ENCODE measurements around the gene BPIFB4.

DNA sequence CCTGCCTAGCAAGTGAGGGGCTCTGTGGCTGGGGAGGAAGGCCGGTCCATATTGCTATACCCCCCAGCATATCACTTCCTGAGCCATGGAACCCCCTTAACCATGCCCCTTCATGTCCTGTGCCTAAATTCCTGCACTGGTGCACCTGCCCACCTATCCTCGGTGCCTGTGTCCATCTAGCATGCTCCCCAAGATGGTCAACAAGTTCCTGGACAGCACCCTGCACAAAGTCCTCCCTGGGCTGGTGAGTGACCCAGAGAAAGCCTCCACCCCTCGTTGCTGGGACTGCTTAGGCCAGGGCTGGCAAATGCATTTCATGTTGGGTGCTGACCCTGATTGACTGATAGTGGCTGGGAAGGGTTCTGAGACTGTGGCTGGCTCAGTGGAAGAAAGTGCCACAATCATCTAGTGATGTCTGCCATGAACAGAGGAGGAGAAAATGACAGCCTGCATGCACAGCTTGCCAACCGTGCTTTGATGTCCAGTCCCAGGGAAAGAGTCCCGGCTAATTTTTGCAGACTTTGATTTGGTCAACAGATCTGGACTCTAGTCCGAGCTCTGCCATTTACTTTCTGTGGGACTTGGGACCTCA is 44.4 kb upstream of the BPIFB4 start:
- TF ChIP-seq POLR2A (IDR thresholded peaks at IDR 0.05), result no peak
- TF ChIP-seq, protein P1, sequence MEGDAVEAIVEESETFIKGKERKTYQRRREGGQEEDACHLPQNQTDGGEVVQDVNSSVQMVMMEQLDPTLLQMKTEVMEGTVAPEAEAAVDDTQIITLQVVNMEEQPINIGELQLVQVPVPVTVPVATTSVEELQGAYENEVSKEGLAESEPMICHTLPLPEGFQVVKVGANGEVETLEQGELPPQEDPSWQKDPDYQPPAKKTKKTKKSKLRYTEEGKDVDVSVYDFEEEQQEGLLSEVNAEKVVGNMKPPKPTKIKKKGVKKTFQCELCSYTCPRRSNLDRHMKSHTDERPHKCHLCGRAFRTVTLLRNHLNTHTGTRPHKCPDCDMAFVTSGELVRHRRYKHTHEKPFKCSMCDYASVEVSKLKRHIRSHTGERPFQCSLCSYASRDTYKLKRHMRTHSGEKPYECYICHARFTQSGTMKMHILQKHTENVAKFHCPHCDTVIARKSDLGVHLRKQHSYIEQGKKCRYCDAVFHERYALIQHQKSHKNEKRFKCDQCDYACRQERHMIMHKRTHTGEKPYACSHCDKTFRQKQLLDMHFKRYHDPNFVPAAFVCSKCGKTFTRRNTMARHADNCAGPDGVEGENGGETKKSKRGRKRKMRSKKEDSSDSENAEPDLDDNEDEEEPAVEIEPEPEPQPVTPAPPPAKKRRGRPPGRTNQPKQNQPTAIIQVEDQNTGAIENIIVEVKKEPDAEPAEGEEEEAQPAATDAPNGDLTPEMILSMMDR (IDR thresholded peaks at IDR 0.05), result no peak
